Glomerular visceral epithelial cell (primary cell): Measurements from ENCODE around the gene AMPD2.

Experiments
- DNase-seq: peaks from one replicate; pipeline ENCODE4 v3.0.0-alpha.2; 2016; ENCODE audit errors: extremely low spot score

Gene AMPD2

GRCh38 chr1:109616391-109616790 lies 3.2 kb upstream of the AMPD2 start:
- DNase-seq: no peak

- peak; percentile 72 for DNase-seq
These were observed 2.3 kb upstream of the AMPD2 start for GRCh38 chr1:109617291-109617801.

GRCh38 chr1:109618661-109619575 lies 719 bp upstream of the AMPD2 start:
- DNase-seq: no peak

GRCh38 chr1:109620401-109620791 lies 759 bp downstream of the AMPD2 start:
- DNase-seq: peak; percentile 58

GRCh38 chr1:109620841-109621286 lies 1.2 kb downstream of the AMPD2 start:
- peak; percentile 92 for DNase-seq

- no peak for DNase-seq
These were observed 1.9 kb downstream of the AMPD2 start for GRCh38 chr1:109621379-109622136.

DNA sequence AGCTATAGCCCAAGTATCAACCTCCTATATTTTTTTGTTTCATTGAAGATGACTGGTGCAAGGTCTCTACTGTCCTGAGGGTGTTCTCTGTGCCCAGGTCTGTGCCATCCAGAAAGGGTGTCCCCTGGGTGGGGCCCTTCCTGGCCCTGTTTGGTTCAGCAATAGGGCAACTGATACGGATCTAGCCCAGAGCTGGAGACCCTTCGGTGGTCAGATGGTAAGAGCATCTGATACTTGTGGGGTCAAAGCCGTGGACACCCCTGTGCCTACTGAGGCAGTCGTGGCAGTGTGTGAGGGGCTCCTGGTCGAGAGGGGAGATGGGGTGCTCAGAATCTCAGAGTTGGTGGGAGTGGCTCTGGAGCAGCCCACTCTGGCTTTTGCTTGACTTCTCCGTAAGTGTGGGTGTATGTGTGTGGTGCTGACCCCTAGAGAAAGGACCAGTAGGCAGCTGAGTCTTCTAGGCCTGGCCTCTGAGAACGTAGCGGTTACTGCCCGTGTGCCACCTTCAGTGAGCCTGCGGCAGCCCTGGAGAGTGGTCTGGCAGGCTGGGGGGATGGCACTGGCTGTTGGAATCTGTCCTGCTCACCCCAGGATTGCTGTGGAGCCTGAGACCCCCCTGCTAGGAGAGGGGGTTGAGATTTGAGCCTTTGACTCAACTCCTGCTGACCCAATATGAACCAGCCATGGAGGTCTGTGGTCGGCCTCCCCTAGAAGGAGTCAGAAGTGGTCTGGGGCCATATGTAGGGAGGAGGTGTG lies 2.7 kb downstream of the AMPD2 start:
- DNase-seq: no peak

DNA sequence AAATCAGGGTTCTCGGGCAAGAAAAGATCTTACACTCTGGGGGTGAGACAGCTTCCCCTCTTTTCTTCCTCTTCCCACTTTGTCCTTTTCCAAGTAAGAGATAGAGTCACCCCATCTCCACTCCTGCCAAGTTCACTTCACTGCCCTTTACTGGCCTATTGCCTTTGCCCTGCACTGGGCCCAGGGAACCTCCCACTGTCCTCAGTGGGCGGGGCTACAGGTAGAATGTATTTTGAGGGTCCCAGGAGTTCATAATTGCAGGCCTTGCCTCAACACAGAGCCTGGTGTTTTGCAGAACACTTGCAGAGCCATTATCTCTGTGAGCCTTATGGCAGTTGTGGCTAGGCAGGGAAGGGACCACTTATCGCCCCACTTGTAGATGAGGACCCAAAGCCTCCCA lies 3.3 kb downstream of the AMPD2 start:
- DNase-seq: no peak

DNA sequence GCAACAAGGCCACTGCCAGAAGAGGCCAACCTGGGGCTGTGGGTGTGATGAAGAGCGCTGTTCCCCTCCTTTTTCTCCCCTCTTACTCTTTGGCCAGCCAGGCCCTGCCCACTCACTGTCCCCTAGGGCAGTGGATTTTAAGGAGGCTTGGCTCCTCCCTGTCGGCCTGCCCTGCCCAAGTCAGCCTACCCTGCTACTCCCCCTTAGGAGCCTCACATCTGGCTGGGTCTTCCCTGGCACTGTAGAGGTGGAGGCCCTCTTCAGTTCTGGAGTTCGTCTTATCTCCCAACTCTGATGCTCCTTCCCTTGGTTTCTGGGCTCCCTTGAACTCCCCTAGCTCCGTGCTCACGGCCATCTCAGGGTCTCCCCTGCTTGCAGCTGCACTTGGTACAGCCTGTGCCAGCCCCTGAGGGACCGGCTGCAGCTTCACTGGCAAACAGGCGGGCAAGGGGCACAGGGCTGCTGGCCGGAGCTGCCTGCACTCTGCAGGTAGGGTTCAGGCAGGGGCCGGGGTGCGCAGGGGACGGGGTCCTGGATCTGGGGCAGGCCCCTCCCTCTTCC lies 4.0 kb downstream of the AMPD2 start:
- DNase-seq: no peak

GRCh38 chr1:109624201-109625010 lies 4.8 kb downstream of the AMPD2 start:
- DNase-seq: no peak

- no peak for DNase-seq
These were observed 5.5 kb downstream of the AMPD2 start for GRCh38 chr1:109625176-109625575.

DNA sequence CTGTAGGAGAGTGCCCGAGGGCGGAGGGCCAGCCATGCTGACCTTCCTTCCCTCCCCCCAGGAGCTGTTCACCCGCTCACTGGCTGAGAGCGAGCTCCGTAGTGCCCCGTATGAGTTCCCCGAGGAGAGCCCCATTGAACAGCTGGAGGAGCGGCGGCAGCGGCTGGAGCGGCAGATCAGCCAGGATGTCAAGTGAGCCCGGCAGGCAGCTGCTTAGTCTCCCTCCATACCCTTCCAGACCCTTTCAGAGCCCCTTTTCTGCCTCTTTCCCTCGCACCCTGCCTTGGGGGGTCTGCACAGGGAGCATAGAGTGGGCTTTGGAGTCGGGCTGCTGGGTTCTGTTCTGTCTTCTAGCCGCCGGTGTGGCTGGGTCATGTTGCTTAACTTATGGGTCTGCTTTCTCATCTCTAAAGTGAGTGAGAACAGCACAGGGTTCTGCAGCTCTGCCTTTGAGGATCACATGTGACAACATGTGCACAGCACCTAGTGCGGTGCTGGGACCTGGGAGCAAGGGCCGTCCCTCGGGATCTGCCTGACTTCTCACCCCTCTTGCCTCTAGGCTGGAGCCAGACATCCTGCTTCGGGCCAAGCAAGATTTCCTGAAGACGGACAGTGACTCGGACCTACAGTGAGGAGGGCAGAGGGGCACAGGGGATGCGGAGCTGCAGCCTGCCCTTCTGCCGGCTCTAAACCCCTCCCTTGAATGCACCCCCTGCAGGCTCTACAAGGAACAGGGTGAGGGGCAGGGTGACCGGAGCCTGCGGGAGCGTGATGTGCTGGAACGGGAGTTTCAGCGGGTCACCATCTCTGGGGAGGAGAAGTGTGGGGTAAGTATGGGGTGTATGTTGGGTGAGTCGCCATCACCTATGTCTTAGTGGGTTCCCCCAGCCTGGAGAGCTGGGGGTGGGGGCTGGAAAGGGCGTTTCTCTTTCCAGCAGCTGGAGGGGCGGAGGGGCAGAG lies 6.2 kb downstream of the AMPD2 start:
- no peak for DNase-seq

DNA sequence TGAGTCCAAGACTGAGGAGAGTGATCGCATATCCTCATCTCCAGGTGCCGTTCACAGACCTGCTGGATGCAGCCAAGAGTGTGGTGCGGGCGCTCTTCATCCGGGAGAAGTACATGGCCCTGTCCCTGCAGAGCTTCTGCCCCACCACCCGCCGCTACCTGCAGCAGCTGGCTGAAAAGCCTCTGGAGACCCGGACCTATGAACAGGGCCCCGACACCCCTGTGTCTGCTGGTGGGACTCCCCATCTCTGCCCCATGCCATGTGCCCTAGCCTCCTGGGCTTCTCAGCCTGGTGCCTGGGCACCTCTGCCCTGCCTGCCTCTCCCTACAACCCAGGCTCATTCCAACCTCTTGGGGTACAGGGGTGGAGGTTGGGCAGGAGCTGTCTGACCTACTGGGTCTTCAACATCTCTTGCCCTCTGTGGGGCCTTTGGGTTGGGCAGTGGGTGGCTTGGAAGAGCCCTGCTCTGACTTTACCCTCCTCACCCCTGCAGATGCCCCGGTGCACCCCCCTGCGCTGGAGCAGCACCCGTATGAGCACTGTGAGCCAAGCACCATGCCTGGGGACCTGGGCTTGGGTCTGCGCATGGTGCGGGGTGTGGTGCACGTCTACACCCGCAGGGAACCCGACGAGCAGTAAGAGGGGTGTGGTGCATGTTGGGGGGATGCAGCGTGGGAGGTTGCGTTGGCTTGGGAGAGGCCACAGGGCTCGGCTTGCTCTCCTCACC lies 7.2 kb downstream of the AMPD2 start:
- DNase-seq: no peak

- DNase-seq: peak; percentile 96
These were observed 8.2 kb downstream of the AMPD2 start for GRCh38 chr1:109627692-109628399.

GRCh38 chr1:109628540-109629321 lies 9.1 kb downstream of the AMPD2 start:
- peak; percentile 97 for DNase-seq

DNA sequence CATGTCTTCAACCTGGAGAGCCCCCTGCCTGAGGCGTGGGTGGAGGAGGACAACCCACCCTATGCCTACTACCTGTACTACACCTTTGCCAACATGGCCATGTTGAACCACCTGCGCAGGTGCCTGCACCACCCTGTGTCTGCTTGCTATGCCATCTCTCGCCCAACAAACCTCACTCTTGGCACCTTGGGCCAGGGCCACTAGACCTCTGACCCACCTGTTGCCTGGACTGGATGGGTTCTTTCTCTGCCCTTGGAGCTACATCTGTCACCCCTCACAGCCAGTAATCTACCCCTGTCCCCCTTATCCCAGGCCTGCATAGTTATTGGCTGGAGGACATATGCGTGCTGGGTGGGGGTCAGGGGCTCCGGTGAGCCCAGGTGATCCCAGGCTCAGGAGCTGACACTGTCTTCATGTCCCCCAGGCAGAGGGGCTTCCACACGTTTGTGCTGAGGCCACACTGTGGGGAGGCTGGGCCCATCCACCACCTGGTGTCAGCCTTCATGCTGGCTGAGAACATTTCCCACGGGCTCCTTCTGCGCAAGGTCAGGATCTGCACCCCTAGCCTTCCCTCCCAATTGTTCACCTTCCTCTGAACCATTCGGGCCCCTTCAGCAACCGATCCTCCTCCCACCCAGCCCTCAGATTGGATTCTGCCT lies 9.9 kb downstream of the AMPD2 start:
- no peak for DNase-seq
